HepG2 (cell line): ENCODE measurements around the gene CA14.
"Not testable (repeated sequence)": the region's sequence is repeated elsewhere in the genome, so short reads cannot be mapped to it uniquely, and the experiment has no call there.

Source experiments
- ADNP ChIP-seq: sonication (generic); formaldehyde crosslinking; IDR thresholded peaks from 2 replicates; pipeline ENCODE4 v1.4.0; 2020; ENCODE audit warnings: missing genetic modification reagents
- KDM1A ChIP-seq: IDR thresholded peaks from 2 replicates; pipeline ENCODE4 v1.6.1; 2016; ENCODE audit warnings: missing compliant biosample characterization
- KLF15 ChIP-seq: sonication (generic); formaldehyde crosslinking; IDR thresholded peaks from 2 replicates; pipeline ENCODE4 v1.8.1; 2023; ENCODE audit warnings: borderline replicate concordance, mild to moderate bottlenecking, inconsistent platforms, missing genetic modification reagents, mixed read lengths
- RFXANK ChIP-seq: IDR thresholded peaks from 2 replicates; pipeline ENCODE4 v1.6.1; 2016
- ZNF660 ChIP-seq: sonication (generic); formaldehyde crosslinking; IDR thresholded peaks from 2 replicates; pipeline ENCODE4 v1.5.1; 2020; ENCODE audit warnings: mild to moderate bottlenecking, low read depth, missing genetic modification reagents, borderline replicate concordance

GRCh38 chr1:150228246-150228645, 29.3 kb upstream of the CA14 start:
- not testable (repeated sequence) for TF ChIP-seq RFXANK; KDM1A (CRISPR knock-in tag); ZNF660 (CRISPR knock-in tag); ADNP (CRISPR knock-in tag); KLF15
